Loucy (cell line): Measurements from ENCODE around the gene FBXW8.

Experiments used
- H2AFZ ChIP-seq: fragments of 200-600 bp; sonication (generic); 2 replicates; pipeline ENCODE4 v1.6.0; 2016; ENCODE audit warnings: antibody characterized with exemption, mild to moderate bottlenecking, low read length, moderate library complexity
- H3F3A ChIP-seq: fragments of 200-600 bp; 2 replicates; pipeline ENCODE4 v1.6.0; 2016; ENCODE audit warnings: antibody characterized with exemption, low read depth, mild to moderate bottlenecking
- H3K27me3 ChIP-seq: fragments of 200-600 bp; sonication (generic); 2 replicates; pipeline ENCODE4 v1.6.1; 2014; ENCODE audit warnings: low read length, mild to moderate bottlenecking; ENCODE audit not compliant: insufficient read depth, poor library complexity, severe bottlenecking
- H3K36me3 ChIP-seq: fragments of 200-600 bp; sonication (generic); 2 replicates; pipeline ENCODE4 v1.6.1; 2016; ENCODE audit warnings: low read length; ENCODE audit not compliant: insufficient read depth
- H3K4me1 ChIP-seq: fragments of 200-600 bp; sonication (generic); 2 replicates; pipeline ENCODE4 v1.5.1; 2014; ENCODE audit warnings: low read length, mild to moderate bottlenecking; ENCODE audit not compliant: insufficient read depth, poor library complexity, severe bottlenecking
- H3K4me2 ChIP-seq: fragments of 200-600 bp; sonication (generic); 2 replicates; pipeline ENCODE4 v1.6.0; 2014; ENCODE audit warnings: antibody characterized with exemption, low read length, low read depth, mild to moderate bottlenecking; ENCODE audit not compliant: poor library complexity, severe bottlenecking
- H3K4me3 ChIP-seq: fragments of 200-600 bp; sonication (generic); 2 replicates; pipeline ENCODE4 v1.5.1; 2014; ENCODE audit warnings: low read length, mild to moderate bottlenecking, mixed read lengths; ENCODE audit not compliant: poor library complexity, severe bottlenecking
- H3K79me2 ChIP-seq: fragments of 200-600 bp; sonication (generic); 2 replicates; pipeline ENCODE4 v1.6.1; 2014; ENCODE audit warnings: low read length; ENCODE audit not compliant: insufficient read depth
- H3K9ac ChIP-seq: fragments of 200-600 bp; sonication (generic); 2 replicates; pipeline ENCODE4 v1.6.0; 2014; ENCODE audit warnings: mild to moderate bottlenecking, low read depth, low read length, moderate library complexity; ENCODE audit not compliant: poor library complexity, severe bottlenecking
- H3K9me2 ChIP-seq: fragments of 200-600 bp; sonication (generic); replicated peaks from 2 replicates; pipeline ENCODE4 v1.6.1; 2016; ENCODE audit warnings: low read depth, low read length, mixed read lengths
- H3K9me3 ChIP-seq: fragments of 200-600 bp; sonication (generic); 2 replicates; pipeline ENCODE4 v1.6.1; 2014; ENCODE audit warnings: mild to moderate bottlenecking, antibody characterized with exemption, low read length, low read depth; ENCODE audit not compliant: insufficient read depth
- H4K20me1 ChIP-seq: fragments of 200-600 bp; sonication (generic); 2 replicates; pipeline ENCODE4 v1.6.0; 2014; ENCODE audit warnings: antibody characterized with exemption, low read length, mild to moderate bottlenecking; ENCODE audit not compliant: insufficient read depth, poor library complexity, severe bottlenecking
- EZH2phosphoT487 ChIP-seq: fragments of 200-600 bp; IDR thresholded peaks from 2 replicates; pipeline ENCODE4 v1.6.1; 2018; ENCODE audit warnings: antibody characterized with exemption, mild to moderate bottlenecking, moderate library complexity, borderline replicate concordance
- TF ChIP-seq, protein P1 (sequence below): fragments of 200-600 bp; sonication (generic); conservative IDR thresholded peaks from 2 replicates; pipeline ENCODE4 v1.5.1; 2014; ENCODE audit warnings: mild to moderate bottlenecking, antibody characterized with exemption, low read length

The FBXW8 gene

DNA sequence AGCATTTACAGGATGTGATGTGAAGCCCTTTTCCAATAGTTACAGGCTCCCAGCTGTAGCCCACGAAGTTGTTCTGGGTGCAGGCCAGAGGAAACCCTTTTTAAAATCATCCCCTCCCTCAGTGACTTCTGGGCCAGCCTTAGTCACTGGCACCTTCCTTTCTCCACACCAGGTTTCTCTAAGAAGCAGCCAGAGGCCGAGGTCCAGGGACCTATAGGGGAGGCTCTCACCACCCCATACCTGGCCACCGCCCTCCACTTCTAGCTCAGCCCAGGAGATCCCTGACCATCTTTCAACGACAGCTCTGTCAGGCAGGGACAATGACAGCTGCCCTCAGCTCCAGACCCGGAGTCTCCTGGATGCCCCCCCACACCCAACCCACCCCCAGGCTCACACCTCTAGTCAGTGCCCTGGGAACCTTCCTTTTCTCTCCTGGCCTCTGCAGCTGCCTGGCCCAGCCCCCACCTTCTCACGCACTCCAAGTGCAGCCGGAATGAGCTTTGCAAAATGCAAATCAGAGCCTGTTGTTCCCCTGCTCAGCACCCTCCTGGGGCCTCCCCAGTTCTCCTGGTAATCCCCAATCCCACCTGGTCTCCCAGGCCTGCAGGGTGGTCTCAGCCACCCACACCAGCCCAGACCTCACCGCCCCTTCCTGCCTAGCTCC, 141.8 kb downstream of the FBXW8 start:
- no peaks in the 10 kb centered on the region for H3K9me3 ChIP-seq
- H3K4me1 ChIP-seq = peaks cover 28% of the 10 kb centered on the region
- H4K20me1 ChIP-seq = no peaks in the 10 kb centered on the region
- peak overlapping the region; percentile 56 for H3K9ac ChIP-seq
- H3K79me2 ChIP-seq = peaks cover 74% of the 10 kb centered on the region
- H3K4me3 ChIP-seq = no peak overlapping the region
- no peaks in the 10 kb centered on the region for H3K27me3 ChIP-seq
- peaks cover 64% of the 10 kb centered on the region; the same call in 1 of the 2 replicates for H3K36me3 ChIP-seq
- no peaks in the 10 kb centered on the region for H3K9me2 ChIP-seq
- H3F3A ChIP-seq = no peaks in the 10 kb centered on the region
- no peak overlapping the region for H3K4me2 ChIP-seq
- H2AFZ ChIP-seq = no peak overlapping the region
- TF ChIP-seq EZH2phosphoT487 = no peak
- TF ChIP-seq, protein P1, sequence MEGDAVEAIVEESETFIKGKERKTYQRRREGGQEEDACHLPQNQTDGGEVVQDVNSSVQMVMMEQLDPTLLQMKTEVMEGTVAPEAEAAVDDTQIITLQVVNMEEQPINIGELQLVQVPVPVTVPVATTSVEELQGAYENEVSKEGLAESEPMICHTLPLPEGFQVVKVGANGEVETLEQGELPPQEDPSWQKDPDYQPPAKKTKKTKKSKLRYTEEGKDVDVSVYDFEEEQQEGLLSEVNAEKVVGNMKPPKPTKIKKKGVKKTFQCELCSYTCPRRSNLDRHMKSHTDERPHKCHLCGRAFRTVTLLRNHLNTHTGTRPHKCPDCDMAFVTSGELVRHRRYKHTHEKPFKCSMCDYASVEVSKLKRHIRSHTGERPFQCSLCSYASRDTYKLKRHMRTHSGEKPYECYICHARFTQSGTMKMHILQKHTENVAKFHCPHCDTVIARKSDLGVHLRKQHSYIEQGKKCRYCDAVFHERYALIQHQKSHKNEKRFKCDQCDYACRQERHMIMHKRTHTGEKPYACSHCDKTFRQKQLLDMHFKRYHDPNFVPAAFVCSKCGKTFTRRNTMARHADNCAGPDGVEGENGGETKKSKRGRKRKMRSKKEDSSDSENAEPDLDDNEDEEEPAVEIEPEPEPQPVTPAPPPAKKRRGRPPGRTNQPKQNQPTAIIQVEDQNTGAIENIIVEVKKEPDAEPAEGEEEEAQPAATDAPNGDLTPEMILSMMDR = no peak

DNA sequence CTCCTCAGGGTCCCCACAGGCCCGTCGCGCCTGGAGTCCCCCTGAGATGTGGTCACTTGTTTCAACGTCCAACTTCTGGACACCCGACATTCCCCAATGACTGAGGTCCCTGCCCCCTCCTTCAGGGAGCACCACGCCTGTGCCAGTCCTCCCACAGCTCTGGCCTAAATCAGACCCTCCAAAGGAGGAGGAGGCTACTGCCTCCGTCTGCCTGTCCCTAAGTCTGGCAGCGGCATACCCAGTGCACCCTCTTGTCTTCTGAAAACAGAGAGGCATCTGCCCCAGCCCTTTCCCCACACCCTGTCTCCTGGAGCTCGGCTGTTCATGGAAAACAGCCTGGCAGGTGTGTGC, 142.3 kb downstream of the FBXW8 start:
- H3K4me2 ChIP-seq = no peak overlapping the region
- no peak overlapping the region for H3K4me3 ChIP-seq
- H4K20me1 ChIP-seq = no peaks in the 10 kb centered on the region
- no peaks in the 10 kb centered on the region for H3K27me3 ChIP-seq
- TF ChIP-seq, protein P1 = no peak
- no peak for TF ChIP-seq EZH2phosphoT487
- no peak overlapping the region for H2AFZ ChIP-seq
- H3K36me3 ChIP-seq = peaks cover 61% of the 10 kb centered on the region; the same call in 1 of the 2 replicates
- no peaks in the 10 kb centered on the region for H3K9me3 ChIP-seq
- no peaks in the 10 kb centered on the region for H3K9me2 ChIP-seq
- peak overlapping the region; percentile 56 for H3K9ac ChIP-seq
- H3K79me2 ChIP-seq = peaks cover 78% of the 10 kb centered on the region
- H3F3A ChIP-seq = no peaks in the 10 kb centered on the region
- peaks cover 28% of the 10 kb centered on the region for H3K4me1 ChIP-seq

DNA sequence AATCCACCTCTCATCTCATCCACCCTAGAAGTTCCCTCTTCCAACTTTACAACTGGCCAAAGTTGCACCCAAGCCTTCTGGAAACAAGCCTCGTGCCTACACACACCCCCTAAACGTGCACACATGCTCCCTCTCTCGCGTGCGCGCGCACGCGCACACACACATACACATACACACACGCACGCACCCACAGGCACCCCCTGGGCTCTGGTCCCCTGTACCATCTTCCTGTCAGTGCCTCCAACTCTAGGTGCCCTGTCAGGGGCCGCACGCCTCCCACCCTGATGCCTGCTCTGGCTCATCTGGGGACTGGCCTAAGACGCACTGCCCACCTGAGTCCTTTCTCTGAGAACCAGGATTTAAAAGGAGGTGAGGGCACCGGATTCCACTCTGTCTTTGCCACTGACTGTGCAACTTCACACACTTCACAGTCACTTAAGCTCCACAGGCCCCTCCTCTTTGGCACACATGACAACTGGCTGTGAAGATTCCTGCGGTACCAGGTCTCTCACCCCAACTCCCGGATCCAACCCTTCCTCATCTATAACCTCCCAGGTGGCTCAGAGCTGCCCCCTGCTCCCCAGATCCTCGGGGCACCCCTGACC, 142.9 kb downstream of the FBXW8 start:
- Histone ChIP-seq H3K9me3 (no peaks in the 10 kb centered on the region), H4K20me1 (no peaks in the 10 kb centered on the region), H3K4me2 (no peak overlapping the region), H3K79me2 (peaks cover 80% of the 10 kb centered on the region), H3K4me1 (peaks cover 31% of the 10 kb centered on the region), H3F3A (no peaks in the 10 kb centered on the region), H3K4me3 (no peak overlapping the region), H3K9ac (no peak overlapping the region), H2AFZ (no peak overlapping the region), H3K27me3 (no peaks in the 10 kb centered on the region), H3K36me3 (peaks cover 55% of the 10 kb centered on the region; the same call in 1 of the 2 replicates), H3K9me2 (no peaks in the 10 kb centered on the region)
- TF ChIP-seq EZH2phosphoT487 = no peak
- TF ChIP-seq, protein P1 = no peak
